Fibroblast of lung (primary cell): ENCODE data around the gene KRTAP5-6. TPM values are rescaled to one million over a fixed set of nuclear protein-coding genes. Genes with fewer than 3 reads are reported as not detected.

Experiments used
- DNase-seq, 2 donors: peaks; one replicate each; pipeline versions ENCODE4 v3.0.0 to v3.0.0-alpha.2; 2010; ENCODE audit warnings: low read depth in 2 of 2
- H2AFZ ChIP-seq: 2 replicates; pipeline ENCODE4 v1.5.1; 2012; ENCODE audit warnings: low read length, control low read depth, inconsistent platforms
- H3K27ac ChIP-seq: 2 replicates; pipeline ENCODE4 v1.5.1; 2011; ENCODE audit warnings: low read length, control low read depth; ENCODE audit not compliant: insufficient read depth
- H3K27me3 ChIP-seq: 2 replicates; pipeline ENCODE4 v1.5.1; 2011; ENCODE audit warnings: mild to moderate bottlenecking, low read length; ENCODE audit not compliant: control insufficient read depth, insufficient read depth
- H3K36me3 ChIP-seq: 2 replicates; pipeline ENCODE4 v1.5.1; 2011; ENCODE audit warnings: low read length; ENCODE audit not compliant: control insufficient read depth, insufficient read depth
- H3K4me1 ChIP-seq: 2 replicates; pipeline ENCODE4 v1.5.1; 2011; ENCODE audit warnings: low read length; ENCODE audit not compliant: control insufficient read depth, insufficient read depth; ENCODE audit errors: extremely low read depth
- H3K4me2 ChIP-seq: 2 replicates; pipeline ENCODE4 v1.5.1; 2011; ENCODE audit warnings: low read length, control low read depth; ENCODE audit not compliant: insufficient read depth; ENCODE audit errors: extremely low read depth
- H3K4me3 ChIP-seq, 4 experiments: fragments of 200-600 bp in 1 of 4; sonication (generic) in 1 of 4; replicated peaks in 1 of 4; 2 replicates each; pipeline ENCODE4 v1.5.1; 2011 to 2016; ENCODE audit warnings: low read length in 4 of 4, low read depth in 3 of 4, mild to moderate bottlenecking in 3 of 4, control low read depth in 2 of 4, inconsistent platforms in 1 of 4, mixed read lengths in 1 of 4; ENCODE audit not compliant: insufficient read depth in 1 of 4; ENCODE audit errors: control extremely low read depth in 1 of 4
- H3K79me2 ChIP-seq: 2 replicates; pipeline ENCODE4 v1.5.1; 2012; ENCODE audit warnings: mild to moderate bottlenecking, low read length, inconsistent platforms; ENCODE audit not compliant: control insufficient read depth, insufficient read depth
- H3K9ac ChIP-seq: 2 replicates; pipeline ENCODE4 v1.5.1; 2011; ENCODE audit warnings: mild to moderate bottlenecking, low read length, control low read depth; ENCODE audit not compliant: insufficient read depth
- H3K9me3 ChIP-seq: 2 replicates; pipeline ENCODE4 v1.5.1; 2012; ENCODE audit warnings: low read depth, low read length; ENCODE audit not compliant: control insufficient read depth, insufficient read depth
- H4K20me1 ChIP-seq: 2 replicates; pipeline ENCODE4 v1.5.1; 2011; ENCODE audit warnings: low read length; ENCODE audit not compliant: control insufficient read depth, insufficient read depth; ENCODE audit errors: extremely low read depth
- EZH2 ChIP-seq: IDR thresholded peaks from 2 replicates; pipeline ENCODE4 v1.5.1; 2012; ENCODE audit warnings: low read length, control low read depth, mild to moderate bottlenecking; ENCODE audit errors: missing control alignments
- polyA plus RNA-seq, 2 donors: library from polyadenylated mRNA; depleted of rRNA in 1 of 2; stranded (reverse) in 1 of 2; unstranded in 1 of 2; fragments of >200 nt; gene quantifications; 2 replicates each; pipeline ENCODE4 v1.2.1, GENCODE V29; 2011 to 2012; ENCODE audit warnings: missing spikeins in 1 of 2
- total RNA-seq: library from RNA; depleted of rRNA; stranded (reverse); fragments of >200 nt; gene quantifications from 2 replicates; pipeline ENCODE4 v1.2.1, GENCODE V29; 2014
- TF ChIP-seq, protein P1 (sequence below), 2 donors: IDR thresholded peaks in 1 of 2; conservative IDR thresholded peaks in 1 of 2; 1 replicate in 1 of 2; 2 replicates in 1 of 2; pipeline ENCODE4 v1.5.1; 2011 to 2012; ENCODE audit warnings: low read length in 2 of 2, control low read depth in 1 of 2, inconsistent platforms in 1 of 2, low read depth in 1 of 2, mild to moderate bottlenecking in 1 of 2

KRTAP5-6 gene
- total and polyA plus RNA-seq, 2 donors (not counting 1 experiment from before 2014, with no cell fraction given) = not detected

DNA sequence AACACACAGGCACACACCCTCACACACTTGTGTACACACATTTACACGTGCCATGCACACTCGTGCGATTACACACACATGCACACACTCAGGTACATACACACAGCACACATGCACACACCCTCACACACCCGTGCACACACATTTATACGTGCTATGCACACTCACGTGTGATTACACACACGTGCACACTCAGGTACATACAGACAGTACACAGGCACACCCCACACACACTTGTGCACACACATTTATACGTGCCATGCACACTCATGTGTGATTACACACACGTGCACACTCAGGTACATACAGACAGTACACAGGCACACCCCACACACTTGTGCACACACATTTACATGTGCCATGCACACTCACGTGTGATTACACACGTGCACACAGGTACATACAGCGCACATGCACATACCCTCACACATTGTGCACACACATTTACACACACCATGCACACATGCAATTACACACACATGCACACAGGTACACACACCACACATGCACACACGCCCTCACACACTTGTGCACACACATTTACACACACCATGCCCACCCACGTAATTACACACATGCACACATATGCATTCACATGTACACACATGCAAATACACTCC, 48.8 kb downstream of the KRTAP5-6 start:
- no peak overlapping the region for H3K4me2 ChIP-seq
- no peak overlapping the region for H3K9ac ChIP-seq
- H3K9me3 ChIP-seq = no peaks in the 10 kb centered on the region
- no peak overlapping the region for H2AFZ ChIP-seq
- TF ChIP-seq, protein P1, sequence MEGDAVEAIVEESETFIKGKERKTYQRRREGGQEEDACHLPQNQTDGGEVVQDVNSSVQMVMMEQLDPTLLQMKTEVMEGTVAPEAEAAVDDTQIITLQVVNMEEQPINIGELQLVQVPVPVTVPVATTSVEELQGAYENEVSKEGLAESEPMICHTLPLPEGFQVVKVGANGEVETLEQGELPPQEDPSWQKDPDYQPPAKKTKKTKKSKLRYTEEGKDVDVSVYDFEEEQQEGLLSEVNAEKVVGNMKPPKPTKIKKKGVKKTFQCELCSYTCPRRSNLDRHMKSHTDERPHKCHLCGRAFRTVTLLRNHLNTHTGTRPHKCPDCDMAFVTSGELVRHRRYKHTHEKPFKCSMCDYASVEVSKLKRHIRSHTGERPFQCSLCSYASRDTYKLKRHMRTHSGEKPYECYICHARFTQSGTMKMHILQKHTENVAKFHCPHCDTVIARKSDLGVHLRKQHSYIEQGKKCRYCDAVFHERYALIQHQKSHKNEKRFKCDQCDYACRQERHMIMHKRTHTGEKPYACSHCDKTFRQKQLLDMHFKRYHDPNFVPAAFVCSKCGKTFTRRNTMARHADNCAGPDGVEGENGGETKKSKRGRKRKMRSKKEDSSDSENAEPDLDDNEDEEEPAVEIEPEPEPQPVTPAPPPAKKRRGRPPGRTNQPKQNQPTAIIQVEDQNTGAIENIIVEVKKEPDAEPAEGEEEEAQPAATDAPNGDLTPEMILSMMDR (conservative IDR thresholded peaks at IDR 0.05 in 1 of 2, IDR thresholded peaks at IDR 0.05 in 1 of 2; ENCODE audit: low read depth in 1 of 2, low read length in 2 of 2) = no peak
- no peak for TF ChIP-seq EZH2
- H3K4me3 ChIP-seq = no peak overlapping the region
- no peak for DNase-seq
- H3K4me1 ChIP-seq = peaks cover 11% of the 10 kb centered on the region
- no peaks in the 10 kb centered on the region for H4K20me1 ChIP-seq
- H3K27me3 ChIP-seq = peaks cover 6% of the 10 kb centered on the region
- H3K79me2 ChIP-seq = no peaks in the 10 kb centered on the region
- no peaks in the 10 kb centered on the region for H3K36me3 ChIP-seq
- H3K27ac ChIP-seq = no peak overlapping the region

DNA sequence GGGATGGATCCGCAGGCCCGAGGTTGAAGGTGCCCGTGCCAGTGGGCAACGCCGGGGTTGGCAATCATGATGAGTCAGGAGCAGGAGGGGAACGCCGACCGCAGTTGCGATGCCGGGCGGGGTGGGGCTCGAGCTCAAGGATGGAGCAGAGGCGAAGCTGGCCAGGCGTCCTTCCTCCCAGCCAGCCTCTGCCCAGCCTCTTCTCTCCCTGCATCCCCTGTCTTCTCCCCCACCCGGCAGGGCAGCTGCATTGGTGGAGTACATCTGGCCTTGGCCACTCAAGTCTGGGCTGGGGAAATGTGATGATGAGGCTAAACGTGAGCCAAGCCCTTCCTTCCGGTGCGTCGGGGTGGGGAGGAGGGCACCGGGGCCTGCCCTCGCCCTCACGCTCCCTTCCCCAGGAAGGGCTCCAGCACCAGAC, 49.5 kb downstream of the KRTAP5-6 start:
- no peaks in the 10 kb centered on the region for H3K36me3 ChIP-seq
- peaks cover 16% of the 10 kb centered on the region for H3K4me1 ChIP-seq
- peaks cover 5% of the 10 kb centered on the region for H3K27me3 ChIP-seq
- H3K9me3 ChIP-seq = no peaks in the 10 kb centered on the region
- H3K27ac ChIP-seq = no peak overlapping the region
- TF ChIP-seq, protein P1 (conservative IDR thresholded peaks at IDR 0.05 in 1 of 2, IDR thresholded peaks at IDR 0.05 in 1 of 2; ENCODE audit: low read depth in 1 of 2, low read length in 2 of 2) = no peak
- TF ChIP-seq EZH2 = no peak
- H3K4me2 ChIP-seq = no peak overlapping the region
- H4K20me1 ChIP-seq = no peaks in the 10 kb centered on the region
- no peak for DNase-seq
- no peak overlapping the region for H3K4me3 ChIP-seq
- H3K79me2 ChIP-seq = no peaks in the 10 kb centered on the region
- H2AFZ ChIP-seq = no peak overlapping the region
- no peak overlapping the region for H3K9ac ChIP-seq

DNA sequence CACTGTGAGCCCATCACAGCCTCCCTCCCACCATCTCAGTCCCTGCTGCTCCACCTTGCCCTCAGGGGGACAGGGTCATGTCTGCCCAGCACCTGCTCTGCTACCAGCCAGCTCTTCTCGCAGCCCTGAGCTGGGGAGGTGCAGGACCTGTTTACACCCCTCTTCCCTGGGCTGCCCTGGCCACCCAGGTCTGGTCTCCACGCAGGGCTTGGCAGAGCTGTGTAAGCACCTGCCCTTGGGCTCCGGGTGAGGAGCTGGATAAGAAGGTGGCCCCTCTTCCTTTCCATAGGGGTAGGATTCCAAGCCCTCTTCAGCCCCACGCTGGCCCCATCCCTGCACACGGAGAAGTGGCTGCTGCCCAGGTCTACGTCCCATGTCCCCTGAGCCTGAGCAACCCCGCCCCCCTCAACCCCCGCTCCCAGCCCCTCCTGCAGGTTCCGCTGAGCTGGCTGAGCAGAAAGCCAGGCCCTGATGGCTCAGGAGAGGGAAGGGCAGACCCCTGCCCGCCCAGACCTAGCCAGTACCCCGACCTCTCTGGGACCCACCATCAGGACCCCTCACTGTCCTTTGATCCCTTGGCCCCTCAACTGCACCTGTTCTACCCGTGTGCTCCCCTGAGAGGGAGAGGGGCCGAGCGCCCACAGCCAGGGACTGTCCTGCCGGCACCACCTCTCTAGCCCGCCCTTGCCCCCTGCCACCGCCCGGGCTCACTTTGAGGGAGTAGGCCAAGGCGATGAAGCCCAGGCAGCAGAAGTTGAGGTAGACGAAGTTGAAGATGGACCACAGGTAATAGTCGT, 50.2 kb downstream of the KRTAP5-6 start:
- Histone ChIP-seq H3K4me3 (no peak overlapping the region), H3K4me1 (peaks cover 17% of the 10 kb centered on the region), H3K27ac (no peak overlapping the region), H3K36me3 (no peaks in the 10 kb centered on the region), H3K79me2 (no peaks in the 10 kb centered on the region), H2AFZ (no peak overlapping the region), H4K20me1 (no peaks in the 10 kb centered on the region), H3K27me3 (peaks cover 5% of the 10 kb centered on the region), H3K4me2 (no peak overlapping the region), H3K9ac (no peak overlapping the region), H3K9me3 (no peaks in the 10 kb centered on the region)
- no peak for DNase-seq
- TF ChIP-seq EZH2 = no peak

Other genes with a start within 250 kb of the KRTAP5-6 start
- gene MOB2, start 210.4 kb upstream of the KRTAP5-6 start, total RNA-seq = 29.3 and 30.1 TPM in 2 replicates
- gene MOB2, start 210.4 kb upstream of the KRTAP5-6 start, polyA plus RNA-seq = 13.1 and 17.1 TPM in 2 replicates
- 0.51 and 0.66 TPM in 2 replicates for gene DUSP8, start 124.9 kb upstream of the KRTAP5-6 start, total RNA-seq
- 0.62 and 1.6 TPM in 2 replicates for gene DUSP8, start 124.9 kb upstream of the KRTAP5-6 start, polyA plus RNA-seq
- not detected in 2 replicates for gene KRTAP5-1, start 111.9 kb upstream of the KRTAP5-6 start, total RNA-seq
- gene KRTAP5-1, start 111.9 kb upstream of the KRTAP5-6 start, polyA plus RNA-seq = not detected in 2 replicates
- not detected in 2 replicates for gene KRTAP5-2, start 98.9 kb upstream of the KRTAP5-6 start, total RNA-seq
- not detected in 2 replicates for gene KRTAP5-2, start 98.9 kb upstream of the KRTAP5-6 start, polyA plus RNA-seq
- not detected in 2 replicates for gene KRTAP5-3, start 88.7 kb upstream of the KRTAP5-6 start, total RNA-seq
- not detected in 2 replicates for gene KRTAP5-3, start 88.7 kb upstream of the KRTAP5-6 start, polyA plus RNA-seq
- gene KRTAP5-4, start 75.1 kb upstream of the KRTAP5-6 start, total RNA-seq = not detected in 2 replicates
- not detected in 2 replicates for gene KRTAP5-4, start 75.1 kb upstream of the KRTAP5-6 start, polyA plus RNA-seq
- gene KRTAP5-5, start 67.4 kb upstream of the KRTAP5-6 start, total RNA-seq = not detected in 2 replicates
- gene KRTAP5-5, start 67.4 kb upstream of the KRTAP5-6 start, polyA plus RNA-seq = not detected in 2 replicates
- gene IFITM10, start 53.4 kb downstream of the KRTAP5-6 start, total RNA-seq = 0.26 and 0.50 TPM in 2 replicates
- gene IFITM10, start 53.4 kb downstream of the KRTAP5-6 start, polyA plus RNA-seq = 0.05 and 0.15 TPM in 2 replicates
- 198 and 253 TPM in 2 replicates for gene CTSD, start 66.7 kb downstream of the KRTAP5-6 start, total RNA-seq
- gene CTSD, start 66.7 kb downstream of the KRTAP5-6 start, polyA plus RNA-seq = 120 and 135 TPM in 2 replicates
- not detected in 2 replicates for gene SYT8, start 137.8 kb downstream of the KRTAP5-6 start, total RNA-seq
- not detected in 2 replicates for gene SYT8, start 137.8 kb downstream of the KRTAP5-6 start, polyA plus RNA-seq
- not detected in 2 replicates for gene TNNI2, start 141.8 kb downstream of the KRTAP5-6 start, total RNA-seq
- not detected in 2 replicates for gene TNNI2, start 141.8 kb downstream of the KRTAP5-6 start, polyA plus RNA-seq
- 1.8 and 6.7 TPM in 2 replicates for gene LSP1, start 155.9 kb downstream of the KRTAP5-6 start, total RNA-seq
- gene LSP1, start 155.9 kb downstream of the KRTAP5-6 start, polyA plus RNA-seq = 0.19 and 1.3 TPM in 2 replicates
- gene PRR33, start 194.7 kb downstream of the KRTAP5-6 start, total RNA-seq = not detected in 2 replicates
- not detected in 2 replicates for gene PRR33, start 194.7 kb downstream of the KRTAP5-6 start, polyA plus RNA-seq
- gene TNNT3, start 222.5 kb downstream of the KRTAP5-6 start, total RNA-seq = 0.26 TPM in 1 of 2 replicates, not detected in the other
- not detected in 2 replicates for gene TNNT3, start 222.5 kb downstream of the KRTAP5-6 start, polyA plus RNA-seq